GM21786 (cell line): Measurements from ENCODE around the gene NCKAP1.

ENCODE experiments used
- ATAC-seq: cut with Tn5 transposase; IDR thresholded peaks from one replicate; pipeline ENCODE4 v1.9.1; 2021; ENCODE audit not compliant: unreplicated experiment

NCKAP1 gene

GRCh38 chr2:182950546-182950945, 87.7 kb downstream of the NCKAP1 start:
- no peak for ATAC-seq

- no peak for ATAC-seq
These were observed 88.6 kb downstream of the NCKAP1 start for GRCh38 chr2:182949572-182950189.

- ATAC-seq = no peak
These were observed 89.2 kb downstream of the NCKAP1 start for GRCh38 chr2:182949052-182949451.

- ATAC-seq = no peak
These were observed 91.3 kb downstream of the NCKAP1 start for GRCh38 chr2:182946958-182947369.

- no peak for ATAC-seq
These were observed 94.9 kb downstream of the NCKAP1 start for GRCh38 chr2:182943339-182943738.

GRCh38 chr2:182942756-182943155, 95.5 kb downstream of the NCKAP1 start:
- ATAC-seq = no peak

- ATAC-seq = no peak
These were observed 96.3 kb downstream of the NCKAP1 start for GRCh38 chr2:182941919-182942318.

- no peak for ATAC-seq
These were observed 97.0 kb downstream of the NCKAP1 start for GRCh38 chr2:182941121-182941722.

- no peak for ATAC-seq
These were observed 100.4 kb downstream of the NCKAP1 start for GRCh38 chr2:182937870-182938269.

GRCh38 chr2:182933629-182934028, 104.6 kb downstream of the NCKAP1 start:
- peak; percentile 76 for ATAC-seq

- no peak for ATAC-seq
These were observed 108.3 kb downstream of the NCKAP1 start for GRCh38 chr2:182929972-182930371.

GRCh38 chr2:182924306-182924705, 114.0 kb downstream of the NCKAP1 start:
- no peak for ATAC-seq

- ATAC-seq = no peak
These were observed 117.0 kb downstream of the NCKAP1 start for GRCh38 chr2:182921234-182921633.

- peak; percentile 58 for ATAC-seq
These were observed 117.6 kb downstream of the NCKAP1 start for GRCh38 chr2:182920631-182921056.

GRCh38 chr2:182920089-182920488, 118.2 kb downstream of the NCKAP1 start:
- ATAC-seq = no peak

- ATAC-seq = no peak
These were observed 119.2 kb downstream of the NCKAP1 start for GRCh38 chr2:182918961-182919652.

GRCh38 chr2:182917924-182918323, 120.3 kb downstream of the NCKAP1 start:
- no peak for ATAC-seq

GRCh38 chr2:182916417-182916816, 121.8 kb downstream of the NCKAP1 start:
- ATAC-seq = no peak

GRCh38 chr2:182915369-182916326, 122.6 kb downstream of the NCKAP1 start:
- ATAC-seq = no peak

GRCh38 chr2:182914852-182915251, 123.4 kb downstream of the NCKAP1 start:
- ATAC-seq = no peak

GRCh38 chr2:182913064-182913463, 125.2 kb downstream of the NCKAP1 start:
- no peak for ATAC-seq
